Measurements from ENCODE around the gene DCDC2B.
A peak's percentile ranks its signal among the peaks of the same experiment; 100 is the strongest.

DCDC2B gene

DNA sequence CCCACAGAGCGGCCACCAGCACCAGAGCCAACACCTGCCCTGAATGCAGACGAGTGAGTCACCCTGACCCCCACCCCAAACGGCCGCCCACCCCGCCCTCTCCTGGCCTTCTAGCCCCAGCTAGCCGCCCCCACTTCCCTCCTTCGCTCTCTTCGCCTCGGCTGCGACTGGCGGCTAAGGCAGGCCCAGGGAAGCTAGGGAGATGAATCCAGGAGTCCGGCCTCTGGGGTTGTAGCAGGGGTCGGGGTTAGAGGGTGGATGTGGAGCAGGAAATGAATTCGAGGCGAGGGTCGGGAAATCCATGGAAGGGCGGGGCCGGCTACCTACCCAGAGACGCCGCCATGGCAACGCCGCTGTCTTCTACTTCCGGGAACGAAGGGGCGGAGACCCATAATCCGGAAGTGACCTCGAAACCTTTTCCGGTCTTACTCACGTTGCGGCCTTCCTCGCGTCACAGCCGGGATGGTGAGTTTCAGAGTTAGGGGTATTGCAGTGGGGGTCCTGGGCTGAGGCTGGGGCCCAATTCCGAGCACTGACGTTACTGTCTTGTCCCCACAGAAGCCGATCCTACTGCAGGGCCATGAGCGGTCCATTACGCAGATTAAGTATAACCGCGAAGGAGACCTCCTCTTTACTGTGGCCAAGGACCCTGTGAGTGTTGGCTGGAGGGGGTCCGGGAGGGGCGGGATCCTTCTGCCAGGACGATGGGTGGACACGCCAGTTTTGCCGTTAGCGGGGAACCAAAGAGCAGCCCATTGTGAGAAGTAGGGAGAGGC lies 13.3 kb downstream of the DCDC2B start, which contains the start of the genes EIF3I and TMEM234:
EIF3I (plus strand) TSS at position 428 of the 776 bp plus-strand sequence; CDS start at position 463, 35 bp downstream.
TMEM234 (minus strand) TSS at position 374 of the 776 bp plus-strand sequence; CDS start at position 343, 31 bp downstream.
- peak; percentile 86 to 92 (median 90) for DNase-seq (ENCODE audit: low read depth in 3 of 3)

DNA sequence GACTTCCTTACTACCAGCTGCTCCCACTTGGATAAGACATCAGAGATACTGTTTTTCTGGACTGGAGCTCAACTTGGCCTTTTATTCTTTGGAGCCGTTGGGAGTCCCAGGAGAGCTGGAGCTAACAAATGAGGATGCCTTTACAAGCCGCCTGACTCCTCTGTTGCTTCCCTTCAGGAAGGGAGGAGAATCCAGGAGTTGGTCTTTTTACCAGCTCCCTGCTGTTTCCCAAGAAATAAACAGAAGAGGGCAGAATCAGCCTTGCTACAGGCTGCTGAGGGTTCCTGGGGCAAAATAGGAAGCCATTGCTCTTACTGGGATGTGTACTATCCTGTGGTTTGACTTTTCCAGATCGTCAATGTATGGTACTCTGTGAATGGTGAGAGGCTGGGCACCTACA lies 14.8 kb downstream of the DCDC2B start:
- no peak for DNase-seq (ENCODE audit: low read depth in 3 of 3)

DNA sequence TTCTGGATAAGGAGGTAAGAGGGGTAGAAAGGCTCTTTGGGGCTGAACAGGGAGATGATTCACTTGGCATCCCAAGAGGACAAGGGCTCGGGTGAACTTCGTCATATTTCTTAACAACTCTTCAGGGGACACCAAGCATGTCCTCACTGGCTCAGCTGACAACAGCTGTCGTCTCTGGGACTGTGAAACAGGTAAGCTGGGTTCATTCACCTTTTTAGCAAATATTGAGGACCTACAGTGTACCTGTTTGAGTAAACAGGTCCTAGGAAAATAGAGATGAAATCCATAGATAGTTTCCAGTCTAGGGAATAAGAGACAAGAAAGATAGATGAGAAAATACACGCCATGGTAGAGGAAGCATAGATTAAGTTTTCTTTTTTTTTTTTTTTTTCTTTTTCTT lies 15.4 kb downstream of the DCDC2B start:
- no peak for DNase-seq (ENCODE audit: low read depth in 3 of 3)

DNA sequence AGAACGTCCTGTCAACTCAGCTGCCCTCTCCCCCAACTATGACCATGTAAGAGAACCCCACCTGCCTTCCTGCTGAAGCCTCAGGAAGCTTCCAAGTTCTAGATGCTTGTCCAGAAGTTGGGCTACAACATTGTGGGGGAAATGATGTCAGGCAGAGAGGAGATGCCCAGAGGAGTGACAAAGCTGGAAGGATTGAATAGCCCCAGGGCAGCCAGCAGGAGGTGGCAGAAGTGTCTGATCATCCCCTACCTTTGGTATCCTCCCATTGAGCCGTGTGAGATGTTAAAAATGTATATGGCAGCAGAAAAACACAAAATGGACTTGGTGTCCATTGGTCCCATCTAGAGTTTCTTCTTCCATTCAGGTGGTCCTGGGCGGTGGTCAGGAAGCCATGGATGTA lies 19.9 kb downstream of the DCDC2B start:
- no peak for DNase-seq (ENCODE audit: low read depth in 3 of 3)

DNA sequence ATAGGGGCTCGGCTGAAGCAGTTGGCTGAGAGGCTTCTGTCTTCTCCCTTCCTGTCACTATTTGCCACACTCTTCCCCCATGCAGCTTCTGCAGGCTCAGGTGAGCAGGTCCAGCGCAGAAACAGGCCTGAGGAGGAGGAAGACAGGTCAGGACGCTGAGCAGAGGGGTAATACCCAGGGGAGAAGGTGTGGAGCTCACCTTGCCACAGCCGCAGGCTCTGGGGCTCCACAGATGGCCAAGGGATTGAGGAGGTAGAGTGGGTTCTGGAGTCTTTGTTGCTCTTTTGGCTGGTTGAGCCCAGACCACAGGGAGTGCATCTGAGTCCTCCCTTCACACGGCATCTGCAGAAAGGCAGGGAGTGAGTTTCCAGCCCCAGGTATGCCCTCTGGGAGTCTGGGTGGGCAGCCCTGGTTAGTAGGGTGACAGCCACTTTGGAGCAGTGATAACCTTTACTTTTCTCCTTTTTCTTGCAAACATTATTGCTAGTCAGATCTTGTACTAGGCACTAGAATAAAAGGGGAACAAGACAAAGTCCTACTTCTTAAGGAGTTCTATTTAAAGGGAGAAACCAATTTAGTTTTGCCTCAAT lies 23.0 kb downstream of the DCDC2B start:
- no peak for DNase-seq (ENCODE audit: low read depth in 3 of 3)

DNA sequence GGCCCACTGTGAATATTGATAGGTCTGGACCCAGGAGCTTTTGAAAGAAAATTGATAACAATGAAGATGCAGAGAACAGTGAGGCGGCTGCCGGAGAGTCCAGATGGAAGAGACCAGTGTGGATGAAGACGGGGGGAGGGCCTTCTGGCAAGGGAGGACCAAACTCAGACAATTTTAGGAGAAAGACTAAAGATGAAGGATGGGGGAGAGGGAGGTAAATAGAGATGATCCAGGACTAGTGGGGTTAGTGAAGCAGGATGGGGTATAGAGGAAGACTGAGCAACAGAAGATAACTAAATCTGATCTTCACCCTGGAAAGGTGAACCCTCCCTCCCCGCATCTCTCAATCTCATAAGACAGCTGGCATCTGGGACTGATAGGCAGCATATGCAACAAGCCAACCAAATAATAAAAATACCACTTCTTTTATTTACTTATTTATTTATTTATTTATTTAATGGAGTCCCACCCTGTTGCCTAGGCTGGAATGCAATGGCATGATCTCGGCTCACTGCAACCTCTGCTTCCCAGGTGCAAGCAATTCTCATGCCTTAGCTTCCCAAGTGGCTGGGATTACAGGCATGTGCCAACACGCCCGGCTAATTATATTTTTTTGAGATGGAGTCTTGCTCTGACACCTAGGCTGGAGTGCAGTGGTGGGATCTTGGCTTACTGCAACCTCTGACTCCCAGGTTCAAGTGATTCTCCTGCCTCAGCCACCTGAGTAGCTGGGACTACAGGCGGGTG lies 23.8 kb downstream of the DCDC2B start:
- DNase-seq (ENCODE audit: low read depth in 3 of 3), result no peak

DNA sequence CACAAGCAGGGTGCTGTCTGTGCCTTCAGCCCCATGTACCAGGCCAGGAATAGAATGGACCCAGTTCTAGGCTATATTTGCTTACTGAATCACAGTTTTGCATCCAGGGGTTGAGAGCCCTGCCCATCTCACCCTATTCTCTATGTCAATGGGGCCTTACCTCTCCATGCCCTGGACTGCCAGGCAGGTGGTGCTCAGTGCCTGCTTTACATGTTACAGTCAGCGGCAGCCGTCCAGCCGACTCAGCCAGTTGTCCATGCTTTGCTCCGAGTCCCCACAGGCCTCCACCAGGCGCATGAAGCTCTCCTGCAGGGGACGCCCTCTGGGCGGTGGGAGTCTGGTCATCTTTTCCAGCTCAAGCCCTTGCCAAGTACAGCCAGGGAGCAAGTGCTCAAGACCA lies 25.9 kb downstream of the DCDC2B start:
- no peak for DNase-seq (ENCODE audit: low read depth in 3 of 3)

DNA sequence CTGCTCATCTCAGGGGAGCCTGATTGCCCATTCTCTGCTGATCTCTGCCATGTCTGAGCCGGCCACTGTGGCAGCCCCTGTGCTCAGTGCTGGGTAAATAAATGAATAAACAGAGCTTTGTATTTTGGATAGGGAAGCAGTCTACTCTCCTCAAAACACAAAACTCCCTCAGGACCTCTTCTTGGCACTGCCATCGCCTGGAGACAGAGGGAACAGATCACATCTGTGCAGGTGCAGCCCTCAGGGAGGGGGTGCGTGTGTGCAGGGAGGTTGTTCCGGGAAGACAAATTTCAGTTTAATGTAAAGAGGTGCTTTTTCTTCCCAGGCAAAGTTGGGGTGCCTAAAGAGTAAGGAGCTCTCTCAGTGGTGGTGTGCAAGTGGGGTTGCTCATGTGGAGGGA lies 30.4 kb downstream of the DCDC2B start:
- DNase-seq (ENCODE audit: low read depth in 3 of 3), result no peak

DNA sequence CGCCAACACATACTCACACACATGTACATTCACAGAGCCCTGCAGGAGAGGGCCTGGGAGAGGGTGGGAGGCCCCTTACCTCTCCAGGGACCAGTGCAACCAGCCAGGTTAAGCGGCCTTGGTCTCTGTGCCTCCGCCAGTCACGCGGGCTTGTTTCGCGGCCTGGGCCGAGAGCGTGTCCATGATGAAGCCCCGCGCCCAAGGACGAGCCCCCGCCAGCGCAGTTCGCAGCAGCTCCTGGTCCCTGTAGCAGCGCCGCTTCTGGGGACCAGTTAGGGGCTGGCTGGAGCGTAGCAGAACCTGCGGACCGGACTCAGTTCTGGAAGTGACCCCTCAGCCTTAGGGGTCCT lies 30.9 kb downstream of the DCDC2B start:
- no peak for DNase-seq (ENCODE audit: low read depth in 3 of 3)

DNA sequence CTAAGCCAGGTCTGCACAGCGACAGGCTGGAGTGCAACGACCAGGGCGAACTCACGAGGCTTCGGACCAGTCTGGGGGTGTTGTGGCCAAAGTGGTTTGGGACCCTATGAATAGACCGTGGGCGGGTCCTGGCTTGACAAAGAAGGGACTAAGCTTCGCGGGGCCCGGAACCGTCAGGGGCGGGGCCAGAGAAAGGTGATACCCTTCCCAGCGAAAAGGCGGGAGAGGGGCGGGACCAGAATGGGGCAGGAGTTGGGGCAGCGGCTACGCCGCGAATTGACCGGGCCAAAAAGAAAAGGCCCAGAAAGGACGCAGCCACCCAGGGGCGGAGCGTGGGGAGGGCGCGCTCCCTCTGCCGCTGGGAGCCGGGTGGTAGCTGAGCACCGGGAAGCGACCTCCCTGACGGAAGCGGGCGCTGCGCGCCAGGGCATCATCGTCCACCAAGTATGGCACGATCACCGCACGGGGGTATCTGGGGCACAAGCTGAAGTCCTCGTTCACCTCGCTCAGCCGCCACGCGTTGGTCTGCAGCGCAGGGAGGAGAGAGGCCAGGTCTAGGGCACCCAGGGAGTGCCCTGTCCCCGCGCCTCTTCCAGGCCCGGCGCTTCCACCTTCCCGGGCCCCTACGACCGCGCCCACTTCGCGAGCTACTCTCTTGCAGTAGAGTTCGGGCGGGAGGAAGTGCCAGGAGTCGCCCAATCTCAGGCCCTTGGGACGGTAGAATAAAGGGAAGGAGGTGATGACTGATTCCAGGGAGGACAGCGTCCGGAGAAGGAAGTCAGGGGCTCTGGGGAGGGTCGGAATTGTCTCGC lies 31.5 kb downstream of the DCDC2B start:
- DNase-seq (ENCODE audit: low read depth in 3 of 3), result no peak

DNA sequence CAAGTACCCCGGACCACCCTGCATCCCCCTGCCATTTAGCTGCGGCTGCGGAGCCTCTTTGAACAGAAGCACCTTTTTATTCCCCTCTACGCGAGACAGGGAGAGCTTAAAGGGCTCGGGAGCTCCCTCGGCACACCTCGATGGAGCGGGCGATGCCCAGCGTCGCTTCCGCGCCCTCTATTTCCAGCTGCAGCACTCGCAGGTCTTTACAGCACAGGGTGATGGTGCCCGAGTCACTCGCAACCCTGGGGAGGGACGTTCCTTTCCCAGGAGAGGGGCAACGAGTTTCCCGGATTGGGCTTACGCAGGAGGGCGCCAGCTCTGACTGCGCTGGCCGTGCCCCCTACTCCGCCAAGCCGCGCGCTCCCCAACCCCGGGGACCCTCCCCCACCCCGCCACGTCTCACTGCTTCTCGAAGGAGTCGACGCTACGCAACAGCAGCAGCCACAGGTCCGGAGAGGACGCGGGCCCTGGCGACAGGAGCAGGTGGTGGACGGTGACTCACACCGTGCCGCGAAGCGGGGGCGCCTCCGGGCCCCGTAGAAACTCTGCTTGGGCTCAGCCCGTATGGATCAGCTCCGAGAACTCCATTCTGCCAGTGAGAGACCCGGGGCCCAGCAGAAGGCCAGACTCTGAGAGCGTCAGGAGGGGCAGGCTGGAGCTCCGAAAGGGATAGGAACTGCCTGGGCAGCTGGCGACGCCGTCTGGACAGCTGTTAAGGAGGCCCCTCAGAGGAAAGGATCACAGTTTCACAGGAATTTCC lies 32.3 kb downstream of the DCDC2B start:
- DNase-seq (ENCODE audit: low read depth in 3 of 3), result no peak

DNA sequence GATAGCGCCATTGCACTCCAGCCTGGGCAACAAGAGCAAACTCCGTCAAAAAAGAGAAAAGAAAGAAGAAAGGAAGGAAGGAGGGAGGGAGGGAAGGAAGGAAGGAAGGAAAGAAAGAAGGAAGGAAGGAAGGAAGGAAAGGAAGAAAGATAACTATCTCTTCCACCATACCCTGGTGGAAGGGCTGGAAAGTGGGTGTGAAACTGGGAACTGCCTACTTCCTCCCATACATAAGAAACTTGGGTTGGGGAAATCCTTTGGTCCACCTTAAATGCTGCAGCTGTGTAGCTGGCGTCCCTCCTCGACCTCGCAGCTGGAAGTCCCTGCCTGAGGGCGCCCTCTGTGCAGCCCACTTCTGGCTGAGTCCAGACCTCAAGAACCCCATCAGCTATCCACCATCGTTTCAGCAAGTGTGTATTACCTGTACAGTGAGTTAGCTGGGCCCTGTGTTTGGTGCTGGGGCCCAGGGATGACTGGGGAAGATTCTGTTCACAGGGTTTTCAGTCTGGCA lies 33.5 kb downstream of the DCDC2B start:
- DNase-seq (ENCODE audit: low read depth in 3 of 3), result no peak

DNA sequence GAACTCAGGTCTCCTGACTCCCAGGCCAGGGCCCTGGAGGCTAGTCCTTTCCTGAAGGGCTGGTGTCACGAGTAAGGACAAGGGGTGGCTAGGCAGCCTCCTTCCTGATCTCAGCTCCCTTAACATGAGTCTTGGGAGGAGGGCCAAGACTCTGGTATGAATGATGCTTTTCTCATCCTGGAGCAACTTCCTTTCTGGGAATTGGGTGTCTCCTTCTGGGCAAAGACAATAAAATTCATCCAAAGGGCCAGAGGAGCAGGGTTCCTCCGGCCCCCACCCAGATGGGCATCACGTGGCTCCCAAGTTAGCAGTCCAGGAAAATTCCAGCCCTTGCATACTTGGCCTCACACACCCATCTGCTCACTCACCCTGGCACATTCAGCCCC lies 38.0 kb downstream of the DCDC2B start, which contains the start of gene FAM167B:
FAM167B (plus strand) TSS at position 335 of the 386 bp plus-strand sequence. CDS start 200 bp downstream, outside the sequence.
- no peak for DNase-seq (ENCODE audit: low read depth in 3 of 3)

DNA sequence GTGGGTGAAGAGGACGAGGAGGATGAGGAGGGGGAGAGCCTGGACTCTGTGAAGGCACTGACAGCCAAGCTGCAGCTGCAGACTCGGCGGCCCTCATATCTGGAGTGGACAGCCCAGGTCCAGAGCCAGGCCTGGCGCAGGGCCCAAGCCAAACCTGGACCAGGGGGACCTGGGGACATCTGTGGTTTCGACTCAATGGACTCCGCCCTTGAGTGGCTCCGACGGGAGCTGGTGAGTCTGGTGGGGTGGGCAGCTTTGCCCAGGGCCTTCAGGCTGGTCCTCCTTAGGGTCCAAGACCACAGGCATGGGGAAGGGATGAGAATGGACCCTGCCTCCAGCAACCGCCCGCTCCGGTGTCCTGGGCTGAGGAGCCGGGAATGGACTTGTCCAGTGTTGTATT lies 38.6 kb downstream of the DCDC2B start:
- no peak for DNase-seq (ENCODE audit: low read depth in 3 of 3)

DNA sequence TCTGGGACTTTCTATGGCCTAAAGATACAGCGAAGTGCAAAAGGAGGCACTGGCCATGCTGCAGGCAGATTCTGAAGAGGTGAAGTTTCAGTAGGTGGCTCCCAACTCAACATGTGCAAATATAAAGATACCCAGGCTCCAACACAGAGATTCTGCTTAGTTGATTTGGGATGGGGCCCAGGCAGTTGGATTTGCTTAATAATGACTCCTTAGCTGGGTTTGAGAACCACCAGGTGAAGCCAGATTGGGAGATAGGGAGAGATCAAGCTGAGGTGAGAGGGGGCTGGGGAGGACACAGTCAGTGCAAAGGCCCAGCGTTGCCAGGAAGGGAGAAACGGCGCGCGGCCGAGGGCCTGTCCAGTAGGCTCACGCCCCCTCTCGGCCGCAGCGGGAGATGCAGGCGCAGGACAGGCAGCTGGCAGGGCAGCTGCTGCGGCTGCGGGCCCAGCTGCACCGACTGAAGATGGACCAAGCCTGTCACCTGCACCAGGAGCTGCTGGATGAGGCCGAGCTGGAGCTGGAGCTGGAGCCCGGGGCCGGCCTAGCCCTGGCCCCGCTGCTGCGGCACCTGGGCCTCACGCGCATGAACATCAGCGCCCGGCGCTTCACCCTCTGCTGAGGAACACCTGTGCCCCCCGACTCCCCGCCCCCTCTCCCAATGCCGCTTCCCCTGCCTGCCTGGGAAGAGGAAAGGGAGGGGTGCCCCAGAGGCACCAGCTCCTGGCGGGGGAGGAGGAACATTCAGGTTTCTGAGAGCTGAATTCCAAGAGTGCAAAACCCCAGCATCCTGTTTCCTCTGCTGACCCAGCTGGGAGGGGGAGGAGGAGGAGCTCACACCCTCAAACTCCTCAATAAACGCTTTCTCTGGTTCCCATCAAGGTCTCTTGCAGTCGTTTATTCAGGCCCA lies 39.3 kb downstream of the DCDC2B start:
- peak; percentile 63 to 86 (median 64) for DNase-seq (ENCODE audit: low read depth in 3 of 3)

DNA sequence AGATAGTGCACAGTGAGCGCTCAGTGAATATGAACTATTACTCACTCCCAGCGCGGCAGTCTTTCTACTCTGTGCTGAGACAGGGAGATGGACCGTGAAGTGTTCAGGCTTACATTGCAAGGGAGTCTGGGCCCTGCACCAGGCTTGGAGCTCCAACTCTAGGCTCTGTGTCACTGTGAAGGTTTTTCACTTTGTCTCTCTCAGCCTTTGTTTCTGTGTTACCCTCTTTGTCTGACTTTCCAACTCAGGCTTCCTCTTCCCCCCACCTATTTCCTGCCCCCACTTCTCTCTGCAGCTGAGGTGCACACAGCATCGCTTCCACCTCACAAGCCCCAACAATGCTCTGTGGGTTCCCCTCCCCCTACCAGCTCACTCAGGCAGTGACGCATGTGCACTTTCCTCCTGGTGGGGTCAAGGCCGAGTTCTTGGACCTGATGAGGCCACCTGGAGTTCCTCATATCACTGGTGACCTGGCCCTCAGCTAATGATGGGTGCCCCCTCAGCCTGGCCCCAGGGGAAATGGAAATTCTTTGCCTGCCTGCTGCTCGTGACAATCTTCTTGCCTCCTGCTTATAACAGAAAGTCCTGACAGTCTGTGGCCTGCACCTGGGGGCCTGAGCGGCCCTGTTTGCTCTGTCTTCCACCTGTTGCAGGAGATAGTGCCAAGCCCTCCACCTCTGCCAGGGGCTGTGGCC lies 41.1 kb downstream of the DCDC2B start:
- DNase-seq (ENCODE audit: low read depth in 3 of 3), result peak; percentile 54 to 79 (median 60)

DNA sequence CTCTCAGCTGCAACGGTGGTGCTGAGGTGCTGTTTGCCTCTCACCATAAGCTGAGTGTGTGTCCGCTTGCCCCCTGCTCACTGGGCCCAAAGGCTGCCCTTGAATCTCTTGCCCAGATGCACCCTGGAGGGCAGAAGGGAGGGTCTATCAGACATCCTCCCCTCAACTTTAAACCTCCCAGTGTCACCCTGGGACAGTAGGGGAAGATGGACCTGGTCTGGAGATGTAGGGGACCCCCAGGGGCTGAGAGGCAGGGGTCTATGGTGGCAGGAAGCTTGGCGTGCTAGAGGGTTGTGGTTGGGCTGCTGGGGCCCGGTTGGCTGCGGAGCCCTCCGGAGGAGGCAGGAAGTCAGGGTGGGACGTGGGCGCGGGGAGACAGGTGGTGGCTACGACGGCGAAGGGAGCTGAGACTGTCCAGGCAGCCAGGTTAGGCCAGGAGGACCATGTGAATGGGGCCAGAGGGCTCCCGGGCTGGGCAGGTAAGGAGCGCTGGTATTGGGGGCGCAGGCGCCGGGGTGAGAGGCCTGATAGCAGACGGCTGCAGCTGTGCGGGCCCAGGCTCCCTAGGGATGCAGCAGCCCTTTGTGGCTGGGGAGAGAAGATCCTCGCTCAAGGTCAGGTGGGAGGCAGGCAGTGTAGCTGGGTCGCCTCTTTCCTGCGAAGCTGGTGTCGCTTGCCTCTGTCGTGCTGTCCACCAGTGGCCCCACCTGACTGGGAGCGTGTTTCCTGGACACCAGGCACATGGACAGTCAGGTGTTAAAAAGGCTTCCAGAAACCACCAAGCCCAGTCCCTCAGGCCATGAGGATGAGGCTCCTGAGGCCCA lies 42.2 kb downstream of the DCDC2B start, which contains the start of gene LCK:
LCK (plus strand) TSS at position 373 of the 824 bp plus-strand sequence. CDS start 23,065 bp downstream, outside the sequence.
- peak in 2 of 3 experiments; percentile 48 to 78 for DNase-seq (ENCODE audit: low read depth in 3 of 3)

Data from stimulated activated CD4-positive, alpha-beta T cell treated with anti-CD3 and anti-CD28 coated beads, TNF-alpha, amount 100 ng/mL, for 24 hours (primary cell).